SK-N-MC (cell line): ENCODE measurements around the gene DAD1.

Experiments used
- EZH2 ChIP-seq: fragments of 200-600 bp; sonication (generic); IDR thresholded peaks from one replicate; pipeline ENCODE4 v1.6.1; 2017; ENCODE audit warnings: antibody characterized with exemption
- FOXP2 ChIP-seq: optimal IDR thresholded peaks from 2 replicates; pipeline ENCODE3; 2011; ENCODE audit warnings: mild to moderate bottlenecking, moderate library complexity; ENCODE audit not compliant: insufficient read depth; ENCODE audit errors: extremely low read length, control extremely low read depth
- POLR2AphosphoS5 ChIP-seq: IDR thresholded peaks from 2 replicates; pipeline ENCODE4 v1.6.1; 2012; ENCODE audit warnings: mild to moderate bottlenecking, low read depth, low read length, borderline replicate concordance

DNA sequence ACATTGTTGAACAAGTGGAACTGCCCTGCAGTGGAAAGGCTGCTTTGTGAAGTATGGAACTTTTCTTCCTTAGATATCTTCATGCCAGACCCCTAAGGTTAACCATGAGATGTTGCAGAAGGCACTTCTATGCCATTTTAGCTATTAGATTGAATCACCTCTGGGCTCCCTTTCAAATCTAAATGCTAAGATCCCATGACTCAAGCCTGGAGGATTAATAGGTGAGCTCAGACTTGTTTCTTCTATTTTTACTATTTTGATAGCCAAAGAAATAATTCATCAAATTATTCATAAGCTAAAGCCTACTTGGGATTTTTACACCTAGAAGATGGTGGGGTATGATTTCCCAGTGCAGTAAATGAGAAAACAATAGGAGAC lies 64.3 kb downstream of the DAD1 start:
- TF ChIP-seq POLR2AphosphoS5: no peak
- no peak for TF ChIP-seq EZH2
- no peak for TF ChIP-seq FOXP2
